Measurements from ENCODE around the gene SIK1.
"Not testable (repeated sequence)": the region's sequence is repeated elsewhere in the genome, so short reads cannot be mapped to it uniquely, and the experiment has no call there.

The SIK1 gene

GRCh38 chr21:43426404-43427241 lies at the start of gene SIK1:
SIK1 (minus strand) TSS chr21:43427131; CDS start chr21:43426178, 953 bp downstream.
- DNase-seq (ENCODE audit: low spot score): not testable (repeated sequence)

- not testable (repeated sequence) for DNase-seq (ENCODE audit: low spot score)
Measured at GRCh38 chr21:43471597-43472242, 44.8 kb upstream of the SIK1 start.

- not testable (repeated sequence) for DNase-seq (ENCODE audit: low spot score)
Measured at GRCh38 chr21:43469719-43470458, 43.0 kb upstream of the SIK1 start.

- DNase-seq (ENCODE audit: low spot score): no peak
Measured at GRCh38 chr21:43467785-43468184, 40.9 kb upstream of the SIK1 start.

GRCh38 chr21:43465159-43465558 lies 38.2 kb upstream of the SIK1 start:
- DNase-seq (ENCODE audit: low spot score): not testable (repeated sequence)

- not testable (repeated sequence) for DNase-seq (ENCODE audit: low spot score)
Measured at GRCh38 chr21:43463498-43464261, 36.7 kb upstream of the SIK1 start.

- not testable (repeated sequence) for DNase-seq (ENCODE audit: low spot score)
Measured at GRCh38 chr21:43462932-43463331, 36.0 kb upstream of the SIK1 start.

GRCh38 chr21:43460475-43460874 lies 33.5 kb upstream of the SIK1 start:
- DNase-seq (ENCODE audit: low spot score): not testable (repeated sequence)

GRCh38 chr21:43458995-43459394 lies 32.1 kb upstream of the SIK1 start:
- not testable (repeated sequence) for DNase-seq (ENCODE audit: low spot score)

GRCh38 chr21:43456616-43457314 lies 29.8 kb upstream of the SIK1 start:
- DNase-seq (ENCODE audit: low spot score): not testable (repeated sequence)

- not testable (repeated sequence) for DNase-seq (ENCODE audit: low spot score)
Measured at GRCh38 chr21:43455717-43456116, 28.8 kb upstream of the SIK1 start.

- DNase-seq (ENCODE audit: low spot score): not testable (repeated sequence)
Measured at GRCh38 chr21:43454176-43454575, 27.2 kb upstream of the SIK1 start.

GRCh38 chr21:43451850-43452249 lies 24.9 kb upstream of the SIK1 start:
- not testable (repeated sequence) for DNase-seq (ENCODE audit: low spot score)

- DNase-seq (ENCODE audit: low spot score): not testable (repeated sequence)
Measured at GRCh38 chr21:43450287-43450686, 23.4 kb upstream of the SIK1 start.

GRCh38 chr21:43447353-43447977 lies 20.5 kb upstream of the SIK1 start:
- not testable (repeated sequence) for DNase-seq (ENCODE audit: low spot score)

GRCh38 chr21:43446277-43446932 lies 19.5 kb upstream of the SIK1 start:
- not testable (repeated sequence) for DNase-seq (ENCODE audit: low spot score)

GRCh38 chr21:43444524-43444923 lies 17.6 kb upstream of the SIK1 start:
- DNase-seq (ENCODE audit: low spot score): not testable (repeated sequence)

GRCh38 chr21:43442571-43442970 lies 15.6 kb upstream of the SIK1 start:
- not testable (repeated sequence) for DNase-seq (ENCODE audit: low spot score)

GRCh38 chr21:43440835-43441727 lies 14.2 kb upstream of the SIK1 start:
- not testable (repeated sequence) for DNase-seq (ENCODE audit: low spot score)
